A673 (cell line): ENCODE data around the gene ARF4.

Experiments
- CTCF ChIP-seq: fragments of 300-800, 200-600 bp; sonication (generic); conservative IDR thresholded peaks from 2 replicates; pipeline ENCODE4 v1.5.1; 2017; ENCODE audit warnings: low read depth, mild to moderate bottlenecking, antibody characterized with exemption, low read length, moderate library complexity, mixed read lengths
- EZH2 ChIP-seq: fragments of 200-600 bp; sonication (generic); IDR thresholded peaks from 2 replicates; pipeline ENCODE4 v1.6.1; 2017; ENCODE audit warnings: borderline replicate concordance, low read depth, mild to moderate bottlenecking, mixed read lengths, antibody characterized with exemption, low read length; ENCODE audit not compliant: poor library complexity, severe bottlenecking

GRCh38 chr3:57555738-57556458 is 41.2 kb downstream of the ARF4 start, which contains the start of gene PDE12:
- TF ChIP-seq CTCF: no peak
- no peak for TF ChIP-seq EZH2
